SK-N-SH (cell line): ENCODE measurements around the gene CD36. TPM values are rescaled to one million over a fixed set of nuclear protein-coding genes. Genes with fewer than 3 reads are reported as not detected.
A peak's percentile ranks its signal among the peaks of the same experiment; 100 is the strongest.

Experiments
- CTCF ChIA-PET: fragments of 300-600, 350-600 bp; formaldehyde crosslinking; extraction: SDS; loops from one replicate; lab custom pipeline; 2021; lab: Yijun Ruan, JAX
- POLR2A ChIA-PET: fragments of 350-600 bp; sonication (Branson Sonifier 250); formaldehyde crosslinking; extraction: SDS; loops from one replicate; lab custom pipeline; 2020; ENCODE audit warnings: antibody characterized with exemption, inconsistent platforms; lab: Yijun Ruan, JAX
- DNase-seq: peaks from one replicate; pipeline ENCODE4 v3.0.0; 2012
- H2AFZ ChIP-seq: fragments of 200-600 bp; sonication (generic); 2 replicates; pipeline ENCODE4 v1.8.1; 2016; ENCODE audit warnings: antibody characterized with exemption, mild to moderate bottlenecking, low read depth
- H3F3A ChIP-seq: fragments of 200-600 bp; sonication (generic); replicated peaks from 2 replicates; pipeline ENCODE3; 2016; ENCODE audit warnings: antibody characterized with exemption, mild to moderate bottlenecking; ENCODE audit not compliant: insufficient read depth
- H3K27ac ChIP-seq, 2 experiments: fragments of 200-500 bp in 1 of 2; fragments of 200-600 bp in 1 of 2; sonication (Bioruptor generic) in 1 of 2; sonication (generic), shearing (Covaris generic) in 1 of 2; 2 replicates each; pipeline versions ENCODE4 v1.5.1 to v1.6.1; 2014 to 2016; ENCODE audit warnings: low read depth in 2 of 2, inconsistent platforms in 1 of 2, low read length in 1 of 2, mild to moderate bottlenecking in 1 of 2, mixed read lengths in 1 of 2
- H3K27me3 ChIP-seq: fragments of 200-600 bp; sonication (generic), shearing (Covaris generic); 2 replicates; pipeline ENCODE4 v1.6.1; 2016; ENCODE audit warnings: mixed run types; ENCODE audit not compliant: insufficient read depth
- H3K36me3 ChIP-seq, 2 experiments: fragments of 200-500 bp in 1 of 2; fragments of 200-600 bp in 1 of 2; sonication (Bioruptor generic) in 1 of 2; sonication (generic) in 1 of 2; replicated peaks in 1 of 2; 2 replicates each; pipeline versions ENCODE3 to v1.5.1; 2014 to 2016; ENCODE audit warnings: low read length in 1 of 2, mild to moderate bottlenecking in 1 of 2; ENCODE audit not compliant: insufficient read depth in 2 of 2, control insufficient read depth in 1 of 2
- H3K4me1 ChIP-seq, 2 experiments: fragments of 200-500 bp in 1 of 2; fragments of 200-600 bp in 1 of 2; sonication (Bioruptor generic) in 1 of 2; sonication (generic), shearing (Covaris generic) in 1 of 2; 2 replicates each; pipeline versions ENCODE4 v1.5.1 to v1.6.1; 2014 to 2016; ENCODE audit warnings: low read depth in 1 of 2, low read length in 1 of 2, mixed run types in 1 of 2; ENCODE audit not compliant: insufficient read depth in 2 of 2, control insufficient read depth in 1 of 2
- H3K4me2 ChIP-seq: fragments of 200-600 bp; sonication (generic), shearing (Covaris generic); 2 replicates; pipeline ENCODE4 v1.6.1; 2017; ENCODE audit warnings: mixed run types
- H3K4me3 ChIP-seq, 2 experiments: fragments of 200-500 bp in 1 of 2; fragments of 200-600 bp in 1 of 2; sonication (Bioruptor generic) in 1 of 2; sonication (generic), shearing (Covaris generic) in 1 of 2; 2 replicates each; pipeline versions ENCODE4 v1.5.1 to v1.8.1; 2014 to 2016; ENCODE audit warnings: low read depth in 2 of 2, inconsistent platforms in 1 of 2, low read length in 1 of 2, mild to moderate bottlenecking in 1 of 2, mixed read lengths in 1 of 2, moderate library complexity in 1 of 2
- H3K79me2 ChIP-seq: fragments of 200-600 bp; sonication (generic); 2 replicates; pipeline ENCODE4 v1.8.1; 2017; ENCODE audit warnings: mild to moderate bottlenecking; ENCODE audit not compliant: insufficient read depth
- H3K9ac ChIP-seq: fragments of 200-600 bp; sonication (generic); 2 replicates; pipeline ENCODE4 v1.6.1; 2017; ENCODE audit warnings: mixed run types
- H3K9me2 ChIP-seq: fragments of 200-600 bp; sonication (generic); 2 replicates; pipeline ENCODE4 v1.6.1; 2017; ENCODE audit warnings: mixed run types
- H3K9me3 ChIP-seq: fragments of 200-600 bp; sonication (generic); 2 replicates; pipeline ENCODE4 v1.6.1; 2017; ENCODE audit warnings: mixed run types, mild to moderate bottlenecking, moderate library complexity
- H4K20me1 ChIP-seq: fragments of 200-600 bp; sonication (generic); 2 replicates; pipeline ENCODE4 v1.6.1; 2017; ENCODE audit warnings: mild to moderate bottlenecking, mixed run types; ENCODE audit not compliant: insufficient read depth
- CHD2 ChIP-seq: fragments of 150-350 bp; IDR thresholded peaks from 2 replicates; pipeline ENCODE4 v1.6.1; 2018; ENCODE audit warnings: low read length; ENCODE audit not compliant: partially characterized antibody
- CTCF ChIP-seq: fragments of 200-600 bp; sonication (generic); IDR thresholded peaks from 2 replicates; pipeline ENCODE4 v1.6.1; 2017; ENCODE audit warnings: antibody characterized with exemption, mild to moderate bottlenecking, moderate library complexity
- ELF1 ChIP-seq: IDR thresholded peaks from 2 replicates; pipeline ENCODE4 v1.4.0; 2012
- FOSL2 ChIP-seq: IDR thresholded peaks from 2 replicates; pipeline ENCODE4 v1.4.0; 2012; ENCODE audit warnings: low read depth, mild to moderate bottlenecking, moderate library complexity, borderline replicate concordance
- GABPA ChIP-seq: IDR thresholded peaks from 2 replicates; pipeline ENCODE4 v1.4.0; 2012; ENCODE audit warnings: low read depth, mild to moderate bottlenecking
- GATA2 ChIP-seq: sonication (generic); formaldehyde crosslinking; IDR thresholded peaks from 2 replicates; pipeline ENCODE4 v1.5.0; 2020; ENCODE audit warnings: mild to moderate bottlenecking, missing genetic modification reagents
- MAX ChIP-seq: IDR thresholded peaks from 2 replicates; pipeline ENCODE4 v1.4.0; 2012; ENCODE audit warnings: low read depth
- PBX3 ChIP-seq: IDR thresholded peaks from 2 replicates; pipeline ENCODE4; 2012
- POLR2AphosphoS5 ChIP-seq: IDR thresholded peaks from 2 replicates; pipeline ENCODE4 v1.6.1; 2012; ENCODE audit warnings: low read depth, low read length
- RAD21 ChIP-seq: IDR thresholded peaks from 2 replicates; pipeline ENCODE4 v1.6.1; 2012; ENCODE audit warnings: mild to moderate bottlenecking, low read length
- RCOR1 ChIP-seq: fragments of 150-350 bp; IDR thresholded peaks from 2 replicates; pipeline ENCODE4 v1.6.1; 2017; ENCODE audit warnings: antibody characterized with exemption, low read length
- REST ChIP-seq: IDR thresholded peaks from 2 replicates; pipeline ENCODE4 v1.6.1; 2012; ENCODE audit warnings: mild to moderate bottlenecking, low read depth, low read length, moderate library complexity
- RXRA ChIP-seq: IDR thresholded peaks from 2 replicates; pipeline ENCODE4 v1.4.0; 2012; ENCODE audit warnings: low read depth, mild to moderate bottlenecking, borderline replicate concordance
- TAF1 ChIP-seq: IDR thresholded peaks from 2 replicates; pipeline ENCODE4 v1.6.1; 2012; ENCODE audit warnings: low read depth, mild to moderate bottlenecking, low read length, moderate library complexity, borderline replicate concordance
- TCF12 ChIP-seq: IDR thresholded peaks from 2 replicates; pipeline ENCODE4 v1.4.0; 2012
- USF1 ChIP-seq: IDR thresholded peaks from 2 replicates; pipeline ENCODE4 v1.4.0; 2012; ENCODE audit warnings: low read depth, borderline replicate concordance
- USF2 ChIP-seq: fragments of 150-350 bp; IDR thresholded peaks from 2 replicates; pipeline ENCODE4 v1.6.1; 2017; ENCODE audit warnings: antibody characterized with exemption, low read length, low read depth, borderline replicate concordance
- YY1 ChIP-seq: IDR thresholded peaks from 2 replicates; pipeline ENCODE4 v1.4.0; 2012; ENCODE audit warnings: low read depth, mild to moderate bottlenecking
- WGBS: methylation state at CpG from one replicate; pipeline ENCODE4 v1.1.6; 2017; ENCODE audit warnings: low lambda C conversion rate; 5-methylcytosine and 5-hydroxymethylcytosine counted together
- polyA plus RNA-seq, 3 experiments: library from polyadenylated mRNA; depleted of rRNA; stranded (reverse); fragments of >200 nt; gene quantifications; 2 replicates each; pipeline ENCODE4 v1.2.3, GENCODE V29; 2012

Gene CD36
- polyA plus RNA-seq, 1 of the 3 experiments (the other 2 are of a cell fraction), result 0.10 TPM

- H3K27ac ChIP-seq, result no peak overlapping the region
- ChIA-PET POLR2A (no interaction called here), CTCF (no interaction called here)
These were observed 9.7 kb downstream of the CD36 start for GRCh38 chr7:80648031-80648600.

GRCh38 chr7:80649011-80649410, 10.6 kb downstream of the CD36 start:
- Histone ChIP-seq H3K36me3 (no peaks in the 10 kb centered on the region), H3K27ac (no peak overlapping the region), H3K9ac (no peak overlapping the region), H3K9me3 (no peaks in the 10 kb centered on the region), H3K4me1 (no peaks in the 10 kb centered on the region), H2AFZ (0 out of 2 replicates have a peak overlapping the region, but pooled peaks have one; percentile 6), H3K79me2 (no peaks in the 10 kb centered on the region), H3K4me3 (no peak overlapping the region), H3K4me2 (no peak overlapping the region), H3F3A (no peaks in the 10 kb centered on the region), H3K9me2 (no peaks in the 10 kb centered on the region), H4K20me1 (no peaks in the 10 kb centered on the region), H3K27me3 (no peaks in the 10 kb centered on the region)
- TF ChIP-seq USF2 (no peak), REST (no peak), USF1 (no peak), PBX3 (no peak), RCOR1 (no peak), TAF1 (no peak), TCF12 (no peak), ELF1 (no peak), MAX (no peak), CTCF (no peak), GATA2 (no peak), YY1 (no peak), RAD21 (no peak), GABPA (no peak), FOSL2 (no peak), CHD2 (no peak)
- no peak for DNase-seq
- ChIA-PET CTCF (no interaction called here), POLR2A (no interaction called here)
- 97% methylated on average over 3 of the region's 3 CpGs for WGBS

More at GRCh38 chr7:80648031-80648600, 9.7 kb downstream of the CD36 start:
- no peak overlapping the region for H3K4me3 ChIP-seq
- no peaks in the 10 kb centered on the region for H3K9me2 ChIP-seq
- no peaks in the 10 kb centered on the region for H3K79me2 ChIP-seq
- no peaks in the 10 kb centered on the region for H4K20me1 ChIP-seq
- no peak for DNase-seq
- no peaks in the 10 kb centered on the region; a peak in 1 of 4 replicates for H3K4me1 ChIP-seq
- H3K9me3 ChIP-seq, result no peaks in the 10 kb centered on the region
- H3K27me3 ChIP-seq, result no peaks in the 10 kb centered on the region
- WGBS, result 73% methylated on average over 2 of the region's 2 CpGs
- TF ChIP-seq TAF1, result no peak
- no peak for TF ChIP-seq POLR2AphosphoS5
- no peak for TF ChIP-seq RCOR1
- no peak for TF ChIP-seq RXRA
- TF ChIP-seq, all 33 proteins: peak for 0
- H3K36me3 ChIP-seq, result no peaks in the 10 kb centered on the region
- H3F3A ChIP-seq, result no peaks in the 10 kb centered on the region
- no peak overlapping the region for H3K9ac ChIP-seq
- H2AFZ ChIP-seq, result no peak overlapping the region
- H3K4me2 ChIP-seq, result no peak overlapping the region
